Thyroid gland (tissue), 4 donors: ENCODE data around the gene HLF. TPM values are rescaled to one million over a fixed set of nuclear protein-coding genes. Genes with fewer than 3 reads are reported as not detected.

ENCODE experiments used
- DNase-seq, 2 donors: peaks; one replicate each; pipeline ENCODE4 v3.0.0-alpha.2; 2019
- H3K27ac ChIP-seq, 3 donors: fragments of 200-600 bp; sonication (generic); 1 replicate in 2 of 3; 2 replicates in 1 of 3; pipeline ENCODE4 v1.5.1; 2016 to 2019; ENCODE audit warnings: mild to moderate bottlenecking in 1 of 3, moderate library complexity in 1 of 3
- H3K27me3 ChIP-seq: fragments of 200-600 bp; sonication (generic); one replicate; pipeline ENCODE4 v1.5.1; 2019
- H3K36me3 ChIP-seq, 2 donors: fragments of 200-600 bp; sonication (generic); one replicate each; pipeline ENCODE4 v1.5.1; 2016 to 2019
- H3K4me1 ChIP-seq, 2 donors: fragments of 200-600 bp; sonication (generic); one replicate each; pipeline ENCODE4 v1.5.1; 2017 to 2019
- H3K4me3 ChIP-seq, 3 donors: fragments of 200-600 bp; sonication (generic); replicated peaks in 1 of 3; 1 replicate in 2 of 3; 2 replicates in 1 of 3; pipeline ENCODE4 v1.5.1; 2016; ENCODE audit warnings: mild to moderate bottlenecking in 1 of 3
- H3K9me3 ChIP-seq: fragments of 200-600 bp; sonication (generic); one replicate; pipeline ENCODE4 v1.5.1; 2017
- CTCF ChIP-seq, 6 experiments: fragments of 200-600 bp in 3 of 6; fragments of 450-650 bp in 3 of 6; sonication (generic) in 3 of 6; IDR thresholded peaks; one replicate each; pipeline ENCODE4 v1.5.1; 2016 to 2019; ENCODE audit warnings: antibody characterized with exemption in 6 of 6, mild to moderate bottlenecking in 2 of 6, inconsistent platforms in 1 of 6, moderate library complexity in 1 of 6
- POLR2A ChIP-seq, 2 donors: fragments of 450-650 bp; IDR thresholded peaks; one replicate each; pipeline ENCODE4 v1.6.1; 2017; ENCODE audit warnings: antibody characterized with exemption in 2 of 2, mild to moderate bottlenecking in 2 of 2, moderate library complexity in 1 of 2
- WGBS, 2 donors: methylation state at CpG; one replicate each; pipeline ENCODE4 v1.1.5; 2017; 5-methylcytosine and 5-hydroxymethylcytosine counted together
- intact Hi-C: fragments of 100-400 bp; cut with DNase I; formaldehyde crosslinking; loops from one replicate; pipeline ENCODE4 v1.15.1; 2023
- total RNA-seq, 4 donors: library from RNA; depleted of rRNA; stranded (reverse); fragments of >200 nt; gene quantifications; one replicate each; pipeline ENCODE4 v1.2.3, GENCODE V29; 2016

HLF gene
- total RNA-seq, 4 donors from 2014 or later = 39.4 to 54.1 (median 51.7) TPM

- no peak overlapping the region for H3K4me3 ChIP-seq
- no peaks in the 10 kb centered on the region for H3K4me1 ChIP-seq
- H3K9me3 ChIP-seq = no peaks in the 10 kb centered on the region
- intact Hi-C loops = loop anchor here (5.0 kb wide), 1 partner anchor 39 kb away; no protein-coding TSS in a partner anchor
- no peak for DNase-seq
- 89 to 94% methylated on average over 5 of the region's 5 CpGs for WGBS, 2 donors
- no peaks in the 10 kb centered on the region for H3K27me3 ChIP-seq
- no peaks in the 10 kb centered on the region for H3K36me3 ChIP-seq
- TF ChIP-seq CTCF (IDR thresholded peaks at IDR 0.05) = no peak
- TF ChIP-seq POLR2A (IDR thresholded peaks at IDR 0.05) = no peak
- no peak overlapping the region for H3K27ac ChIP-seq
Measured at GRCh38 chr17:55341432-55341831, 76.7 kb downstream of the HLF start.

DNA sequence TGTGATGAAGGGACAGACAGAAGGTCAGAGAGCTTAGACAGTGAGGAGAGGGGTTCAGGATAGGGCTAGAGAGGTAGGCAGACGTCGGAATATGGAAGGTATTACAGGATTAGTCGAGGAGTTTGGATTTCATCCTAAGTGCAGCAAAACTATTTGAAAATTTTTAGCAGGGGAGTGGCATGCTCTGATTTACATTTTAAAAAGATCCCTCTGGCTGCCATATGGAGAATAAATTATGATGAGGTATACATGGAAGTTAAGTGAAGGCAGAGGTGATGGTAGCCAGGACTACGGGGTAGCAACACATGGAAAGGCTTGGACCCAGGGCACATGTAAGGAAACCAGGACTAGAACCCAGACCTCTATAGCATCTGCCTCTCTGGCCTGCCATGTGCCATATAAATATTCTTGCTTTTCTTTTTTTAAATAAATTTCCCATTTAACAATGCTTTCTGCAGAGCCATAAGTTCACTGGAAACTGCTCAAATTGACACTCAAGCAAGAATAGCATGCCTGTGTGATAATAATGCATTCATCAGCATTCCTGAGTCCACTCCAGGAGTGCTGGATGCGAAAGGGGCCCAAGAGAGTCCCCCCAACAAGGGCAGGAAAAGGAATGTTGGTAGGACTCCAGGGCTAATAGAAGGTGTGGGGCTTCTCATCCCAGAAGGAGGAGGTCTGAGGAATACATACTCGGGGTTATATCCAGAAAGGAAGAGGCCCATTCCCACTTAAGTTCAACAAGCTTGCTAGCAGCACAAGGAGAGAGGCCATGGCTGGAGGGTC lies 78.2 kb downstream of the HLF start:
- H3K27ac ChIP-seq = no peak overlapping the region
- intact Hi-C loops = loop anchor here (5.0 kb wide), 1 partner anchor 41 kb away; no protein-coding TSS in a partner anchor
- no peaks in the 10 kb centered on the region for H3K36me3 ChIP-seq
- no peaks in the 10 kb centered on the region for H3K4me1 ChIP-seq
- TF ChIP-seq CTCF (IDR thresholded peaks at IDR 0.05) (no peak), POLR2A (IDR thresholded peaks at IDR 0.05) (no peak)
- H3K27me3 ChIP-seq = no peaks in the 10 kb centered on the region
- H3K4me3 ChIP-seq = no peak overlapping the region
- no peak for DNase-seq
- H3K9me3 ChIP-seq = no peaks in the 10 kb centered on the region
- WGBS, 2 donors = 84 to 85% methylated on average over 6 of the region's 6 CpGs

GRCh38 chr17:55343900-55344513 lies 79.2 kb downstream of the HLF start:
- H3K27ac ChIP-seq = no peak overlapping the region
- no peak overlapping the region for H3K4me3 ChIP-seq
- no peaks in the 10 kb centered on the region for H3K9me3 ChIP-seq
- no peaks in the 10 kb centered on the region for H3K27me3 ChIP-seq
- peaks cover 0 to 6% of the 10 kb centered on the region in 2 donors for H3K4me1 ChIP-seq
- DNase-seq = no peak
- no peaks in the 10 kb centered on the region for H3K36me3 ChIP-seq
- TF ChIP-seq POLR2A (IDR thresholded peaks at IDR 0.05) (no peak), CTCF (IDR thresholded peaks at IDR 0.05) (no peak)
- intact Hi-C loops = loop anchor here (5.0 kb wide), 1 partner anchor 42 kb away; no protein-coding TSS in a partner anchor
- WGBS, 2 donors = 75 to 90% methylated on average over 4 of the region's 4 CpGs

DNA sequence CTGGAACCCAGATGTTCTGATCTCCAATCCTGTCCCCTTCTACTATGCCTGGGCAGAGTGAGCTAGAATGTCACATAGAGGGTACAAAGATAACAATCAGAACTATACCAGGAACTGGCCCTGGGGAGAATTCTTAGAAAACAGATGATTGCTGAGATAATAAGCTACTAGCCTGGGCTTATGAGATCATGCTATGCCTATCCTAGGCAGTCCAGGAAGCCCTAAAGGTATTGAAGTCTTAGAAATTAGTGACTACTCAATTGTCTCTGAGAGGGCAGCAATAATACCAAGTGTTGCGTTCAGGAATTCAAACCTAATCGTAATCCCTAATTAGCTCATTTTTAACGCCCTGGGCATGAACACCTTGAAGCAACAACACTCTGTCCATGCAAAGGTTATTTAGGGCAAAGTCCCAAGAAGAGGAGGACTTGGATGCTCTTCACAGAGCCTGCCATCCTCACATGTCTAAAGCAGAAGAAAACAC lies 79.8 kb downstream of the HLF start:
- Histone ChIP-seq H3K27me3 (no peaks in the 10 kb centered on the region), H3K27ac (no peak overlapping the region), H3K36me3 (no peaks in the 10 kb centered on the region), H3K9me3 (no peaks in the 10 kb centered on the region), H3K4me3 (no peak overlapping the region), H3K4me1 (peaks cover 0 to 9% of the 10 kb centered on the region in 2 donors)
- TF ChIP-seq POLR2A (IDR thresholded peaks at IDR 0.05) = no peak
- no peak for TF ChIP-seq CTCF (IDR thresholded peaks at IDR 0.05)
- intact Hi-C loops = loop anchor here (5.0 kb wide), 1 partner anchor 42 kb away; no protein-coding TSS in a partner anchor
- WGBS, 2 donors = 89 to 93% methylated on average over 3 of the region's 3 CpGs
- no peak for DNase-seq

- intact Hi-C loops = loop anchor here (5.0 kb wide), 1 partner anchor 353 kb away; no protein-coding TSS in a partner anchor
- Histone ChIP-seq H3K9me3 (no peaks in the 10 kb centered on the region), H3K27me3 (no peaks in the 10 kb centered on the region), H3K4me1 (peaks cover 0 to 9% of the 10 kb centered on the region in 2 donors), H3K4me3 (no peak overlapping the region), H3K36me3 (no peaks in the 10 kb centered on the region), H3K27ac (no peak overlapping the region)
- 89 to 92% methylated on average over 1 of the region's 1 CpG for WGBS, 2 donors
- DNase-seq = no peak
- TF ChIP-seq CTCF (IDR thresholded peaks at IDR 0.05) (no peak), POLR2A (IDR thresholded peaks at IDR 0.05) (no peak)
Measured at GRCh38 chr17:55345132-55345531, 80.4 kb downstream of the HLF start.
